HK-2 (cell line): ENCODE measurements around the gene ZBP1.

Source experiments
- DNase-seq: peaks from one replicate; pipeline ENCODE4 v3.0.0-alpha.2; 2018; ENCODE audit not compliant: unreplicated experiment

Gene ZBP1

DNA sequence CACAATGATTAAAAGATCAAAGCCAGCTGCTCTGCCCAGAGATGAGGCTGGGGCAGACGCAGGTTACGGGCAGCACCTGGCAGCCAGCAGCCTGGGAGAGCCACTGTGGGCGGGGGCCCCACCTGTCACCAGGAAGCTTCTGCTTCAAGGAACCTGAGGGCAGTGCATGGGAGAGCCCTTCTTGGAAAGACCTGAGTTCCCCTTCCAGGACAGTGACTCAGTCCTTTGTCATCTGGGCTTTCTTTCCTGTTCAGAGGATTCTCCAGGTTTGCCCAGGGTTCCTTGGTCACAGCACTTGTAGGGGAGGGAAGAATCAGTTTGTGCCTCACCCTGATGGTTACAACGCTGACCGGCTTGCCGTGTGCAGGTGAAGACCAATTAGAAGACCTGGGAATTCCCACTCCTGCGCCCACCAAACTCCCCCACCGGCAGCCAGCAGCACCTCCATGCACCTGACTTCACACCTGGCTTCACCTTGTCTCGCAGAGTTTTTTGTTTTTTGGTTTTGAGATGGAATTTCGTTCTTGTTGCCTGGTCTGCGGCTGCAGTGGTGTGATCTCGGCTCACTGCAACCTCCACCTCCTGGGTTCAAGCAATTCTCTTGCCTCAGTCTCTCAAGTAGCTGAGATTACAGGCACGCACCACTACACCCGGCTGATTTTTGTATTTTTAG is 2.0 kb downstream of the ZBP1 start:
- peak; percentile 49 for DNase-seq

DNA sequence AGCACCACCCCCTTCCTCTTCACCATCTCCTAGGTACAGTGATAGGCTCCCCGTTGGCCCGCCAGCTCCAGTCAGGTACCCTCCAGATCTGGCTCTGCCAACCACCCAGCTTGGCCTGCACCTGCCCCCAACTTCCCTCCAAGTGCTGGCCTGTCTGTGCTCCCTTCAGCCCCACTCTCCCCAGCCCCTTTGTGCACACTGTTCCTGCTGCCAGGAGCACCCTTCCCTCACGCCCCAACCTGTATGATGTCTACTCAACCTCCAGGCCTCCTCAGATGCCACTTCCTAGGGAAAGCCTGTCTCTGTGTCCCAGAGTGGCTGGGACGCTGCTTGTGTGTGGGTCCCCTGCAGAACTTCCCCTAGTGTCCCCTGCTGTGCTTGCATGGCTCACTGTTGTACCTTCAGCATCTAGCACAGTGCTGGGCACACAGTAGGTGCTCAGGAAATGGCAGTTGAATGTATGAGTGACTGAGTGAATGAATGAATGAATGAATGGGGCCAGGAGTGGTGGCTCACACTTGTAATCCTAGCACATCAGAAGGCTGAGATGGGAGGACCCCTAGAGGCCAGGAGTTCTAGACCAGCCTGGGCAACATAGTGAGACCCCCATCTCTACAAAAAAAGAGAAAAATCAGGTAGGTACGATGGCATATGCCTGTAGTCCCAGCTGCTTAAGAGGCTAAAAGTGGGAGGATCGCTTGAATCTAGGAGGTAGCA is 3.0 kb downstream of the ZBP1 start:
- no peak for DNase-seq

DNA sequence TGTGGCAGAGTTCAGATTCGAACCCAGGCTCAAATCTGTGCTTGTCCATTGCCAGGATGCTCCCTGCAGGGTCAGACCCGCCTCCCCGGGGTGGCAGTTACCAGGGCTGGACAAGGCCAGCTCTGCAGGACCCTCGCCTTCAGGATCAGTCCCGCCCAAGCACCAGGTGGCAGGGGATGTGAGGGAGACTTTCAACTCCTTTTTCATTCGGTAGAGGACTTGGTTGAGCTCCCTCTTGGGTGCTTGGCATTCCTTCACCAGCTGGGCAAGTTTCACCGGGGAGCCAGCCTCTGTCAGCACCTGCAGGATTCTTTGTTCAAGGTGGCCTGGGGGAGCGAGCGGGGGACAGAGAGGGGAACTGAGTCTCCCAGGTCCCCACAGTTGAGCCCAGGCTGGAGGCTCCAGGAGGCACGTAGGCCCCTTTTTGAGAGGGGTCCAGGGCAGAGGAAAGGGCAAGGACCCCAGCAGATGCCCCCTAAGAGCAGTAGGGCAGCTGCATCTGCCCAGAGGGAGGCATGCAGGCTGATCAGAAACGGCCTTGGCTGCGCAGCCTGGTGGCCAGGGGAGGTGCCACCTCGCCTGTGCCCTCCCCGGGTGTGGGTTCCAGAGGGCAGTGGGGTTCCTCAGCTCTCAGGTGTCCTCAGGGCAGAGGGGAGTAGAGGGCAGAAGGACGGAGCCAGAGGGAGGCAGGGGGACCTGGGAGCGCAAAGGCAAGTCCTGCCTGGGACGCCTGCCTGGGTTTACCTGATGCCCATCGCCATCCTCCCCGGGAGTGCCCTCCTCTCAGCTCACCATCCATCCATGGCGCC is 3.9 kb downstream of the ZBP1 start:
- no peak for DNase-seq

DNA sequence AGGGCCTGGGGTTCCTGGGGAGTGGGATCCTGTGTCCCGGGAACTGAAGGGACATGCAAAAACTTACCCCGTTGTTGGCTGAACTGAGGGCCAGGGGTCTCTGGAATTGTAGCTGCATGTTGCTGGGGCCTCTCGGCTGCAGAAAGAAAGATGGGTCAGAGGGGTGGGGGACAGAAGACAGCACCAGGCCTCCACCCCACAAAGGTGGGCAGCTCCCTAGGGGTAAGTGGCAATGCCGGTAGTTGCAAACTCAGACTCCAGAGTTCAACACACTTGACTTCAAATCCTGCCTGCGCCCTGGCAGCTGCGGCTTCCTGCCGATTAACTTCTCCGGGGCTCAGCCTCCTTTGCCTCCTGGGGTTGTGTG is 4.8 kb downstream of the ZBP1 start:
- no peak for DNase-seq

DNA sequence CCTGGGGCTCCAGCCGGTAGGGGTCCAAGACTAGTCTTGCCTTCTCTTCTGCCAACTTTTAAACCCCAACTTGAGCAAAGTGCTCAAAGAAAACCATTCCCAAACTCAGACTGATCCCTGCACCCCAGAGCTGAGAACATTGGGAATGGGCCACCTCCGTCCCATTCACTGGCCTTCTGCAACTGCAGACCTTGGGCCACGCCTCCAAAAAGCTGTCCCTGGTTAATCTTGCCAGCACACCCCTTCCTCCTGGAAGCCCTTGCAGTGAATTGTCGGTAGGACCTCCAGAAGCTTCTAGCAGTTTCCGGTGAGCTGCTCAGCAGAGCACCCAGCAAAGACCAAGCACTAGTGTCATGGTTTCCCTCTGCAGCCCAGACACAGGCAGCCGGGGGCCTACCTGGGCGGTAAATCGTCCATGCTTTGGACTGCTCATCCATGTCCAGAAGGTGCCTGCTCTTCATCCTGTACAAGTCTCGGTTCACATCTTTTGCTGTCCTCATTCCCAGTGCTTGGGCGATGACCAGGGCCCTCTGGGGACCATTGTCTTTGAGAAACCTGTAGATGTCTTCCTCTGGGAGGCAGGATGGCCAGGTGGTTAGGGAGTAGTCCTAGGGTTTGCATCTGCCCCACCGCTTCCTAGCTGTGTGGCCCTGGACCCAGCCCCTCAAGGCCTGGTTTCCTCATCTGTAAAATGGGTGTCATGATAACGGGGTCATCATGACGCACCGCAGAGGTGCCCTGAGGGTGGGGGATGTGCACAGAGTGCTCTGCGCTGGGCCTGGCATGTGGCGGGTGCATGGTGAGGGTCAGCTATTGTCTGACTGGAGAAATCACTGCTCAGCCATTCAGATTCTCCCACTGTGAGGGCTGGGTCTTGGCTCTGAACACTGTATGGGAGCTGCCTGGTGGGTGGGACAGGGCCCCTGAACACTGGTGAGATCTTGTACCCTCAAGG is 5.5 kb downstream of the ZBP1 start:
- no peak for DNase-seq

DNA sequence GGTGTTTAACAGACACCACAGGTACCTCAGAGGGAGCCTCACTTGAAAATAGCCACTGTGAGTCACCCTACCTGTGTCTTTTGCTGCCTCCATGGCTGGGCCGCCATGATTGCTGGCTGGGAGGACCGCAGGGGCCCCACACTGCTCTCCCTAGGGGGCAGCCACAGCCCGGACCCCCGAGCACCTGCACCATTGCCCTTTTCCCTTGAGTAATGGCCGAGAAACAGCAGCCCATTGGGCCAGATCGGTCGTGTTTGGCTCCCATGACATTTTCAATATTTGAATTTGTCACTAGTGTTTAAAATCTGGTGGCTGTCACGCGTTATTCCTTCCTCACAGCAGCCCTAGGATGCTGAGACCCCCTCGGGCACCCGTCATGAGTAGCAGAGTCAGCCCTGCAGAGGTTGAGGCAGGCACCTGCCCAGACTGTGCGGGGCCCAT is 6.7 kb downstream of the ZBP1 start:
- DNase-seq = no peak

DNA sequence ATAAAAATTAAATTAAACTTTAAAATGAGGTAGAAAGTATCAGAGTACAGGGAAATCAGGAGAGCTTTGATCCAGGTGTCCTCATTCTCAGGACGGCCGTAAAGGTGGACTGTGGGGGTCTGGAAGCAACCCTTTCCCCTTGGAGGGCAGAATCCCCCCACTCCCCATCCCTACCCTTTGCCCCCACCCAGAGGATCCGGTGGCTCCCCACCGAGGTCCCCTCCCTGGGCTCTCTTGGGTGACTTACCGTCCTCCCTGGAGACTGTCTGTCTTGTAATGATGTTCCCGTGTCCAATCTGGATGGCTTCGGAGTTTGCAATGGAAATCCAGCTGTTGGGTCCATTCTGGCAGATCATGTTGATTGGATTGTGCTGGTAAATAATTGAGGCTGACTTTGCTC is 7.3 kb downstream of the ZBP1 start:
- DNase-seq = no peak

DNA sequence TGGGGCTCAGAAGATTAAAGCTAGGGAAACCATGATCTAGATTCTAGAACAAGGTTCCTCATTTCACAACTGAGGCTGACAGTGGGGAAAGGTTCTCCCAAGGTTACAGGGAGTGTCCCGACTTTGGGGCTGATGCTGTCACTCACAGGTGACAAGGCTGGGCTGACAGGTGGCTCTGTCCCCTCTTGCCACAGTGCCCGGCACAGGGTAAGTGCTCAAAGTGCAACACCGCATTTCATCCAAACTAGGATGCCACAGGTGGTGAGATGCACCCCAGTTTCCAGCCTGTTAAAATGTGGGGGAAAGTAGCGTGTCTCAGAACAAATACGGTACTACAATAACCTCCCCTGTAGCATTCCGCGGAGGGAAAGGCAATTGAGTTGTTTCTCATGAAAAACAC is 7.8 kb downstream of the ZBP1 start:
- no peak for DNase-seq

DNA sequence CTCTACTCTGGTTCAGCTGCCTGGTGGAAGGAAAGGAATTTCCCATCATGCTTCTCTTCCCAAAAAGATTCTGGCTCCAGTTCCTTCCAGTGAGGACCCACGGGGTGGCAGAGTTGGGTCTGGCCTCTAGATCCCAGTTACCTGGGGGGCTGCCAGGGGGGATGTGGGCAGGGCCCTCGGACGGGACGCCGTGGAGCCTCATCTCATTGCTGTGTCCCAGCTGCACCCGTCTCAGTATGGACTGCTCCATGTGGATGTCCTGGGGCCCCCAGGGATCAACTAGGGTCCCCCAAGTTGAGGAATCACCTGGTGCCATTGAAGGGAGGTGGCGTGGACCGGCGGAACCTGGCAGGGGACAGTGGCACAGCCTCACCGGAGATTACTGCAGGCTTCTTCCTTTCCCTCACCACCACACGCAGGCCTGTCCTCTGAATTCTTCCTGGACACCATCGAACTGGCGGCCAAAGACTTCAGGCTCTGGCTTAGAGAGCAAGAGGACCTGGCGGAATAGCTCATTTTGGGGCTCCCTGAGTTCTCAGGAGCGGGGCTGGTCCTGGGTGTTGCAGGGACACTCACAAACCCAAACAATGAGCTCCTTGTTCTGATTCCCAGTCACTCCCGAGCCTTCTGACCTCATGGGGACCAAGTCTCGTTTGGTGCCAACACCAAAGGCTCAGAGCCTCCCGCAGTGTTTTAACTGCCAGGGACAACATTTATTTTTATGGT is 8.5 kb downstream of the ZBP1 start:
- no peak for DNase-seq

DNA sequence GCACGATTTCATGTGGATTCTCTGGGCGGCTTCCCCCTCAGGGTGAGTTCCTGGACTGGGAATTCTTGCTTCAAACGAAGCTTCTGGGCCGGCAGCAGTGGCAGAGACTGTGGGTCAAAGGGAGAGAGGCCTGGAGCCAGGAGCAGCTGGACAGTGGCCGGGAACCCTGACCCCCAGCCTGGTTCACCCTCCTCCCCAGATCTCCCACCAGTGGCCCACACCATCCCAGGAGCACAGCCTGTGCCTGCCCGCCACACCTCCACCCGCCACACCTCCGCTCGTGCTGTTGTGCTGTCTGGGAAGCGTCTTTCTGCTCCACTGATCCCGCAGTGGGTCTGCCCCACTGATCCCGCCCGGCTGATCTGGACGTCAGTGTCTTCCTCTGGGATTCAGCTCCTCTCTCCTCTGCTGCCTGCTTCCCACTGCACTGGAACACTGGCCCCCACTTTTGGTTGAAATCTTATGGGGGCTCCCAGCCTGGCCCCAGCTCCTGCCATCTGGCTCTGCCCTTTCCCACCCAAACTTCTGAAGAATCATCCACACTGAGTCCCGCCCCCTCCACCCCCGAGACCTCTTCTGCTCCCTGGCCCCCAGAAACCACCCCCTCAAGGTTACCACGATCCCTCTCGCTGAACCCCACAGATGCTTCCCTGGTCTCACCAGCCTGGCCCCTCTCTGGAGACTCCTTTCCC is 9.8 kb downstream of the ZBP1 start:
- DNase-seq = no peak

DNA sequence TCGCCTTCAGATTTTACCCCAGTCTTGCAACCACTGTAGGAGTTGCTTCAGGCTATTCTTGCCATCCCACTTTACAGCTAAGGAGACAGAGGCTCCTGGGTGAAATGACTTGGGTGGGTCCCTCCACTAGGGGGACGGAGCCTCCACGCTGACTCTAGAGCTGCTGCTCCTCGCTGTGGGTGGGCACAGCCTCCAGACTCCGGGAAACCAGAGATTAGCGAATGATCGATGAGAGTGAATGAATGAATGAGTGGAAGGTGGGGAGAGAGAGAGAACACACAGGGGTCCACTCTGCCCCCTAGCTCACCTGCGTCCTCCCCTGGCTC is 10.4 kb downstream of the ZBP1 start:
- DNase-seq = no peak

DNA sequence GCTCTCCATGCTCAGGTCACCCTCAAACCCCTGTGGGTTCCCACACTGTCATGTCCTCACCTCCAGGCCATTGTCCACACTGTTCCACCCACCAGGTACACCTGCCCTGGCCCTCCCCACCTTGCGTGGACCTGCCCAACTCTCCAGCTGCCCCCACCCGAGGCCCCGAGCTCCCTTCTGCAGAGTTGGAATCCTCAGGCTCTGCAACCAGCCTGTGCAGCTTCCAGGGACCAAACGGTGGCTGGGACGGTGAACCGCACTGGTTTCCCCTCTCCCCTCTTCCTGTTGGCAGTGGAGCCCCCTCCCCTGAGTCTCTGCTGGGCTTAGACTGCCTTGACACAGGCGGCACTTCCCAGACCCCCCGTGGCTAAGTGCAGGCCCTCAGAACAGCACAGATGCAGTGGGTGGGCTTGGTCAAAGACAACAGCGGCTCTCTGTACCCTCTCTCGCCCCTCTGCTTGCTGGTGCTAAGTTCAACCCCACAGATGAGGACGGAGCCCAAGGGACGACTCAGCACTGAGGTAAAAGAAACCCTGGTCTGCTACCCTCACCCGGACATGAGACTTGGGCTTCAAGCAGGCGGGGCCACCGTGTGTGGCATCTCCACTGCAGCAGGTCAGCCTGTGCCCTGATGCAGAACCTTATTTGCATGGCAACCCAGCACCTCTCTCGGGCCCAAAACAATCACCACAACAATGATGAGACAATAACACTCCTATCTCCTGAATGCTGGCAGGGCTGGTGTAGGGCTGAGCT is 11.0 kb downstream of the ZBP1 start:
- DNase-seq = no peak

DNA sequence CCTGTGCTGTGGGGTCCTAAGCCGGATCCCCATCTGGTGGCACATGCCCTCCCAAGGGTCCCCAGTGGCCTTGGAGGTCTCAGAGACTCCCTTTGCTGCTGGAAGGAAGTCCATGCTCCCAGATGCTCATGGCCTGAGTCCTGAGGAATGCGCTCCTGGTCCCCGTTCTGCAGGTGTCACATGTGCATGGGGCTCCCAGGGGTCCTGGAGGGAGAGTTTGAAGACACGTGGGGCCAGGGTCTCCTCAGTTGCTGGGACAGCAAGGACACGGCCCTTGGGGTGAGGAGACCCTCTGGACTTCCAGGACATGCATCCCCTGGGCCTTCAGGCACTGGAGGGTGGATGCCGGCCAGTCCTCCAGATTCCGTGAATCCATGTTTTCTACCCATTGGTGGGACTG is 11.7 kb downstream of the ZBP1 start:
- DNase-seq = no peak

DNA sequence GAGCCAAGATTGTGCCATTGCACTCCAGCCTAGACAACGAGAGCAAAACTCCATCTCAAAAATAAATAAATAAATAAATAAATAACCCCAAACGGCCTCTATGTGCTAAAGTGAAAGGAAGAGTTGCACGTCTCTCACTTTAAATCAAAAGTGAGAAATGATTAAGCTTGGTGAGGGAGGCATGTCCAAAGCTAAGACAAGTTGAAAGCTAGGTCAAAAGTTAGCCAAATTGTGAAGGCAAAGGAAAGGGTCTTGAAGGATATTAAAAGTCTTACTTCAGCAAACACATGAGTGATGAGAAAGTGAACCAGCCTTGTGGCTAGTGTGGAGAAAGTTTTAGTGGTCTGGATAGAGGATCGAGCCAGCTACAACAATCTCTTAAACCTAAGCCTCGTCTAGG is 14.3 kb downstream of the ZBP1 start:
- DNase-seq = no peak

DNA sequence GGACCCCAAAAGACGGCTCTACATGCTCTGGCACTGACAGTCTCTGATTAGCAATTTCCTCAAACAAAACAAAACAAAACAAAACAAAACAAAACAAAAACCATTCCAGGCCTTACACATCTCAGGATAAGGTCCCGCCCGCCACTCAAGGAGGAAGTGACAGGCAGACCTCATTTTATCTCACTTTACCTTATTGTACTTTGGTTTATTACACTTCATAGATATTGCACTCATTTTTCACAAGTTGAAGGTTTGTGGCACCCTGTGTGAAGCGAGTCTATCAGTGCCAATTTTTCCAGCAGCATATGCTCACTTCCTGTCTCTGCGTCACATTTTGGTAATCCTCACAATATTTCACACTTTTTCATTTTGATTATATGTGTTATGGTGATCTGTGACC is 15.2 kb downstream of the ZBP1 start:
- no peak for DNase-seq

DNA sequence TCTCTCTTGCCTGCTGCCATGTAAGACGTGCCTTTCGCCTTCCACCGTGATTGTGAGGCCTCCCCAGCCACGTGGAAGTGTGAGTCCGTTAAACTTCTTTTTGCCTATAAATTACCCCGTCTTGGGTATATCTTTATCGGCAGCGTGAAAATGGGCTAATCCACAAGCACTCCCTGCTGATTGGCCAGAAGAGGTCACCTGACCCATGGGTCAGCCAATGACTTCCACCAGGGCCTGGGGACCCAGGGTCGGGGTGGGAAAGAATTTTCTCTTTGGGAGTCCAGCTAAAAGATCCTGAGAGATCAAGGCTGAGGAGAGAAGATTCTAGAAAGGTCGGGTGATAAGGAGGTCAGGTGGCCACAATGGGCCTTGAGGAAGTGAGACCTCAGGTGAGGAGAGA is 17.1 kb downstream of the ZBP1 start:
- DNase-seq = no peak

DNA sequence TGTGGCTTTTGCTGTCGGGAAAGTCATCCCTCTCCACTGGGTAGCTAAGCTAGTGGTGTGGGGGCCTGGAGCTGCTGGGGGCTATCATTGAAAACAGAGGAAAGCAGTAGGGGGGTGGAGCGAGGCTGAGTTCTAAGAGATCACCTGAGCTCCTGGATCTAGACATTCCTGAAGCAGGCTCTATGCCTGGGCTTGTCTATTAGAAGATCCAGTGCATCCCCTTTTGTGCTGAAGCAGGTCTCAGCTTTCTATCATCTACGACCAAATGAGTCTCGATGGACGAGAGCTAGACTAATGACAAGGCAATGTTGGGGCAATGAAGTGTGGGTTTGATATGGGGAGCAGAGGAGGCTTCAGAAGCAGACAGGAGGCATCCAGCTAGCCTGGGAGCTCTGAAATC is 18.5 kb downstream of the ZBP1 start:
- no peak for DNase-seq

DNA sequence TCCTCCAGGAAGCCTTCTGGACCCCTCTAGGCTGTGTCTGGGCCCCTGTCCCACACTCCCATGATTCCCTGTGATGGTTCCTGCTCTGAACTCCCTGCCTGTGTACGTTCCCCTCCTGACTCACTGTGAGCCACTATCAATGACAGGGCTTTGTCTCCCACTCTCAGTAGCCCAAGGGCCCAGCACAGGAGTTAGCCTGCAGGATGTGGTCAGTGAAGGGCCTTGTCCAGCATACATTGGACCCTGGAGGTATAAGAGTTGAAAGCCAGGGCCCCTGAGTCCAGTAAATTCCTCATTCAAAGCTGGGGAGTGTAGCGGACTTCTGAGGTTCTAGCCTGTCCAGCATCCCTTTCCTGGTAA is 19.0 kb downstream of the ZBP1 start:
- DNase-seq = no peak

DNA sequence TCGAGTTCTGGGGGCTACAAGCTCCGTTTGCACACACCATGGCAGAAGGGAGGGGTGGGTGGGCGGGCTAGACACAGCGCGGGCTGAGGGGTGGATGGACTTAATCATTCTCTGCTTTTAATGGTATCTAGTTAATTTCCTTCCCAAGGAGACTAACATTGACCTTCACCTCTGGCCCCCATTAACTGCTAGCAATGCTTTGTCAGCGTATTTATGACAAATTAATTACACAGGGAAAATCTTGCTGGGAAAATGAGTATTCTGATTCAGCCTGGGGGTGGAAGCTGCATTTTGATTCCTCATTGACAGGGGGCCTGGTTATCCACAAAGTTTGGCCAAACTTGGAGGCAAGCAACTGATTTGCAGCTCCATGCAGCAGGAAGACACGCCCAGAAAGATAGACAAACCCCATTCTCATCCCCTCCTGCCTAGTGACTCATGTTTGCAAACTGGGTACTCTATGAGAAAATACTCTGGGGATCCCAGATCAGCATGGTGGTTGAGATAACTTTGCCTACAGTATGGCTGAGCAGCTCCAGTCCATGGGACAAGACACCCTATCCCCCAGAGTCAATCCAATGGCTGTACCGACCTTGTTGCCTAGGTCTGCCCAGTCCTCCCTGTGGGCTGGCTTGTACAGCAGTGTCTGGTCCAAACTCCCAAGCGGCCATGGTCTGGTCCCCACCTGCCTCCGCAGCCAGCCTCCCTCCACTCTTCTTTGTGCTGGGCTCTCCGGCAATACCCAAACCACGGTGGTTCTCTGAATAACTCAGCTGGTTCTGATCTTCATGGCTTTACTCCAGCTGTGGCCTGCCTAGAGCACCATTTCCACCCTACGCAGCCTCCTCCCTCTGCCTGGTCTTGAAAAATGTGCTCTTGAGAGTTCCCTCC is 19.7 kb downstream of the ZBP1 start:
- DNase-seq = no peak
